GM12872 (cell line): ENCODE results near the gene KRT12.

Source experiments
- TF ChIP-seq, protein P1 (sequence below): IDR thresholded peaks from 3 replicates; pipeline ENCODE4 v1.5.1; 2011; ENCODE audit warnings: low read depth, mild to moderate bottlenecking, low read length, moderate library complexity; ENCODE audit not compliant: insufficient read depth

KRT12 gene

DNA sequence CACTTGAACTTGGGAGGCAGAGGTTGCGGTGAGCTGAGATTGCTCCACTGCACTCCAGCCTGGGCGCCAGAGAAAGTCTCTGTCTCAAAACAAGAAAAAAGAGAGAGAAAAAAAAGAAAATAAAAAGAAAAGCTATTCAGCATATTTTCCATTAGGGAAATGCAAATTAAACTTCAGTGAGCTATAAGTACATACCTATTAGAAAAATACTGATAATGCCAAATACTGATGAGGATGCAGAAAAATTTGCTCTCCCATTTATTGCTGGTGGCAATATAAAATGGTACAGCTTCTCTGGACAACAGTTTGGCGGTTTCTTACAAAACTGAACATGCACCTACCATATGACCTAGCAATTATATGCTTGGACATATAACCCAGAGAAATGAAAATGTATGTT is 54.4 kb downstream of the KRT12 start:
- TF ChIP-seq, protein P1, sequence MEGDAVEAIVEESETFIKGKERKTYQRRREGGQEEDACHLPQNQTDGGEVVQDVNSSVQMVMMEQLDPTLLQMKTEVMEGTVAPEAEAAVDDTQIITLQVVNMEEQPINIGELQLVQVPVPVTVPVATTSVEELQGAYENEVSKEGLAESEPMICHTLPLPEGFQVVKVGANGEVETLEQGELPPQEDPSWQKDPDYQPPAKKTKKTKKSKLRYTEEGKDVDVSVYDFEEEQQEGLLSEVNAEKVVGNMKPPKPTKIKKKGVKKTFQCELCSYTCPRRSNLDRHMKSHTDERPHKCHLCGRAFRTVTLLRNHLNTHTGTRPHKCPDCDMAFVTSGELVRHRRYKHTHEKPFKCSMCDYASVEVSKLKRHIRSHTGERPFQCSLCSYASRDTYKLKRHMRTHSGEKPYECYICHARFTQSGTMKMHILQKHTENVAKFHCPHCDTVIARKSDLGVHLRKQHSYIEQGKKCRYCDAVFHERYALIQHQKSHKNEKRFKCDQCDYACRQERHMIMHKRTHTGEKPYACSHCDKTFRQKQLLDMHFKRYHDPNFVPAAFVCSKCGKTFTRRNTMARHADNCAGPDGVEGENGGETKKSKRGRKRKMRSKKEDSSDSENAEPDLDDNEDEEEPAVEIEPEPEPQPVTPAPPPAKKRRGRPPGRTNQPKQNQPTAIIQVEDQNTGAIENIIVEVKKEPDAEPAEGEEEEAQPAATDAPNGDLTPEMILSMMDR: no peak
